HFFc6 (cell line): ENCODE data around the gene PDE4B. TPM values are rescaled to one million over a fixed set of nuclear protein-coding genes. Genes with fewer than 3 reads are reported as not detected.

ENCODE experiments used
- DNase-seq: peaks from one replicate; pipeline ENCODE4 v3.0.0-alpha.2; 2018
- H3K27ac Mint-ChIP-seq: 2 replicates; pipeline ENCODE4 v1.8.0; 2020; ENCODE audit warnings: mild to moderate bottlenecking, mixed read lengths
- H3K27me3 Mint-ChIP-seq: 2 replicates; pipeline ENCODE4 v1.8.0; 2021; ENCODE audit warnings: mild to moderate bottlenecking, moderate library complexity, mixed read lengths; ENCODE audit not compliant: insufficient read depth
- H3K36me3 Mint-ChIP-seq: 2 replicates; pipeline ENCODE4 v1.8.0; 2021; ENCODE audit warnings: low read depth, mixed read lengths
- H3K4me1 Mint-ChIP-seq: 2 replicates; pipeline ENCODE4 v1.8.0; 2020; ENCODE audit warnings: low read depth, mixed read lengths
- H3K4me3 Mint-ChIP-seq: 2 replicates; pipeline ENCODE4 v1.8.0; 2020; ENCODE audit warnings: mild to moderate bottlenecking, moderate library complexity, mixed read lengths
- H3K9me3 Mint-ChIP-seq: 2 replicates; pipeline ENCODE4 v1.8.0; 2020; ENCODE audit warnings: mild to moderate bottlenecking, mixed read lengths
- CTCF ChIP-seq: fragments of 200-600 bp; sonication (generic); IDR thresholded peaks from 2 replicates; pipeline ENCODE4 v1.5.0; 2021; ENCODE audit warnings: antibody characterized with exemption, mild to moderate bottlenecking
- total RNA-seq, 6 experiments: library from RNA; stranded (reverse); fragmentation: NEBNext Ultra II Directional; extraction: Animal tissue kit (Norgen Biotek cat#: 25700); gene quantifications; 2 replicates in 1 of 6; 3 replicates in 5 of 6; pipeline ENCODE4 v1.2.3, GENCODE V29; 2021

The PDE4B gene
- total RNA-seq, 6 experiments from 2014 or later: 34.9 to 57.6 (median 42.8) TPM

GRCh38 chr1:65890201-65890843 lies 97.6 kb downstream of the PDE4B start:
- Mint-ChIP-seq H3K4me3 (no peak overlapping the region), H3K27me3 (no peaks in the 10 kb centered on the region)
- DNase-seq: no peak

GRCh38 chr1:65894738-65895605 lies 102.3 kb downstream of the PDE4B start:
- H3K9me3 Mint-ChIP-seq: no peaks in the 10 kb centered on the region; the same call in 1 of the 2 replicates
- H3K27ac Mint-ChIP-seq: no peak overlapping the region
- peaks cover 46% of the 10 kb centered on the region for H3K4me1 Mint-ChIP-seq
- H3K36me3 Mint-ChIP-seq: peaks cover 4% of the 10 kb centered on the region; the same call in 1 of the 2 replicates
- no peak for TF ChIP-seq CTCF
- DNase-seq: no peak
- no peak overlapping the region for H3K4me3 Mint-ChIP-seq
- H3K27me3 Mint-ChIP-seq: no peaks in the 10 kb centered on the region

More at GRCh38 chr1:65890201-65890843, 97.6 kb downstream of the PDE4B start:
- H3K4me1 Mint-ChIP-seq: peaks cover 36% of the 10 kb centered on the region
- TF ChIP-seq CTCF: no peak
- H3K9me3 Mint-ChIP-seq: peaks cover 8% of the 10 kb centered on the region; the same call in 1 of the 2 replicates
- H3K36me3 Mint-ChIP-seq: no peaks in the 10 kb centered on the region
- H3K27ac Mint-ChIP-seq: no peak overlapping the region

GRCh38 chr1:65896721-65897120 lies 104.0 kb downstream of the PDE4B start:
- Mint-ChIP-seq H3K4me1 (peaks cover 37% of the 10 kb centered on the region), H3K9me3 (no peaks in the 10 kb centered on the region; the same call in 1 of the 2 replicates), H3K27ac (no peak overlapping the region), H3K4me3 (no peak overlapping the region), H3K27me3 (no peaks in the 10 kb centered on the region; the same call in 1 of the 2 replicates), H3K36me3 (peaks cover 4% of the 10 kb centered on the region; the same call in 1 of the 2 replicates)
- no peak for TF ChIP-seq CTCF
- DNase-seq: no peak

- Mint-ChIP-seq H3K4me1 (peaks cover 29% of the 10 kb centered on the region), H3K9me3 (no peaks in the 10 kb centered on the region; the same call in 1 of the 2 replicates), H3K27ac (no peak overlapping the region), H3K4me3 (no peak overlapping the region), H3K36me3 (peaks cover 4% of the 10 kb centered on the region; the same call in 1 of the 2 replicates), H3K27me3 (no peaks in the 10 kb centered on the region; the same call in 1 of the 2 replicates)
- no peak for DNase-seq
- no peak for TF ChIP-seq CTCF
Measured at GRCh38 chr1:65897485-65897884, 104.8 kb downstream of the PDE4B start.

- no peaks in the 10 kb centered on the region for H3K36me3 Mint-ChIP-seq
- no peaks in the 10 kb centered on the region for H3K9me3 Mint-ChIP-seq
- DNase-seq: peak; percentile 15
- TF ChIP-seq CTCF: no peak
- no peak overlapping the region for H3K27ac Mint-ChIP-seq
- H3K27me3 Mint-ChIP-seq: no peaks in the 10 kb centered on the region; the same call in 1 of the 2 replicates
- H3K4me1 Mint-ChIP-seq: peaks cover 26% of the 10 kb centered on the region
- no peak overlapping the region for H3K4me3 Mint-ChIP-seq
Measured at GRCh38 chr1:65904681-65905083, 112.0 kb downstream of the PDE4B start.
